Caco-2 (cell line): Measurements from ENCODE around the gene ATP7A. TPM values are rescaled to one million over a fixed set of nuclear protein-coding genes. Genes with fewer than 3 reads are reported as not detected.

Source experiments
- BruUV-seq: library from RNA; stranded (reverse); fragments of 400-500 nt; replicated peaks from 2 replicates; lab custom pipeline; 2021; lab: Mats Ljungman, UMichigan
- CTCF ChIA-PET: fragments of 300-600 bp; sonication (Branson Sonifier 250); formaldehyde crosslinking; loops from one replicate; lab custom pipeline; 2022; ENCODE audit warnings: antibody characterized with exemption; lab: Charles Lee
- POLR2A ChIA-PET: fragments of 300-600 bp; sonication (Branson Sonifier 250); formaldehyde crosslinking; loops from one replicate; lab custom pipeline; 2022; ENCODE audit warnings: antibody characterized with exemption; lab: Charles Lee
- DNase-seq, 2 experiments: peaks; one replicate each; pipeline versions ENCODE4 v3.0.0 to v3.0.0-alpha.2; 2020 to 2022
- H3K27me3 ChIP-seq: replicated peaks from 2 replicates; pipeline ENCODE4 v1.6.0; 2011; ENCODE audit warnings: low read length; ENCODE audit not compliant: control insufficient read depth, insufficient read depth
- H3K36me3 ChIP-seq: 2 replicates; pipeline ENCODE4 v1.5.1; 2011; ENCODE audit warnings: low read length; ENCODE audit not compliant: control insufficient read depth, insufficient read depth
- H3K4me1 ChIP-seq: fragments of 250-450 bp; sonication (Bioruptor Pico); 2 replicates; pipeline ENCODE4 v1.5.1; 2020; ENCODE audit warnings: mild to moderate bottlenecking
- H3K4me3 ChIP-seq: 2 replicates; pipeline ENCODE4 v1.5.1; 2011; ENCODE audit warnings: low read depth, mild to moderate bottlenecking, control low read depth, low read length
- H3K9me3 ChIP-seq: fragments of 250-450 bp; sonication (Bioruptor Pico); 2 replicates; pipeline ENCODE4 v1.5.1; 2020; ENCODE audit warnings: mild to moderate bottlenecking, moderate library complexity
- H3K27ac Mint-ChIP-seq: one replicate; pipeline ENCODE4 v1.8.0; 2022; ENCODE audit warnings: mixed read lengths; ENCODE audit not compliant: unreplicated experiment
- H3K27me3 Mint-ChIP-seq: one replicate; pipeline ENCODE4 v1.8.0; 2022; ENCODE audit warnings: mixed read lengths; ENCODE audit not compliant: insufficient read depth, unreplicated experiment
- H3K36me3 Mint-ChIP-seq: one replicate; pipeline ENCODE4 v1.8.0; 2022; ENCODE audit warnings: mild to moderate bottlenecking, mixed read lengths; ENCODE audit not compliant: insufficient read depth, unreplicated experiment
- H3K4me1 Mint-ChIP-seq: one replicate; pipeline ENCODE4 v1.8.0; 2022; ENCODE audit warnings: low read depth, mixed read lengths; ENCODE audit not compliant: unreplicated experiment
- H3K4me3 Mint-ChIP-seq: one replicate; pipeline ENCODE4 v1.8.0; 2022; ENCODE audit warnings: mild to moderate bottlenecking, moderate library complexity, mixed read lengths; ENCODE audit not compliant: unreplicated experiment
- H3K9me3 Mint-ChIP-seq: one replicate; pipeline ENCODE4 v1.8.0; 2022; ENCODE audit warnings: mixed read lengths; ENCODE audit not compliant: unreplicated experiment
- intact Hi-C: fragments of 100-400 bp; cut with micrococcal nuclease; formaldehyde crosslinking; loops from one replicate; pipeline ENCODE4 v1.10.0; 2022; ENCODE audit not compliant: unreplicated experiment
- total RNA-seq: library from RNA; stranded (reverse); gene quantifications from 2 replicates; pipeline ENCODE4 v1.2.3, GENCODE V29; 2022
- TF ChIP-seq, protein P1 (sequence below), 2 experiments: fragments of 200-600 bp in 1 of 2; IDR thresholded peaks; 1 replicate in 1 of 2; 2 replicates in 1 of 2; pipeline versions ENCODE4 v1.5.1 to v1.8.0; 2011 to 2022; ENCODE audit warnings: antibody characterized with exemption in 1 of 2, control low read depth in 1 of 2, inconsistent platforms in 1 of 2, low read depth in 1 of 2, low read length in 1 of 2, mild to moderate bottlenecking in 1 of 2, moderate library complexity in 1 of 2; ENCODE audit not compliant: insufficient read depth in 1 of 2, severe bottlenecking in 1 of 2, unreplicated experiment in 1 of 2

ATP7A gene
- total RNA-seq, 1 experiment from 2014 or later: 3.1 TPM

DNA sequence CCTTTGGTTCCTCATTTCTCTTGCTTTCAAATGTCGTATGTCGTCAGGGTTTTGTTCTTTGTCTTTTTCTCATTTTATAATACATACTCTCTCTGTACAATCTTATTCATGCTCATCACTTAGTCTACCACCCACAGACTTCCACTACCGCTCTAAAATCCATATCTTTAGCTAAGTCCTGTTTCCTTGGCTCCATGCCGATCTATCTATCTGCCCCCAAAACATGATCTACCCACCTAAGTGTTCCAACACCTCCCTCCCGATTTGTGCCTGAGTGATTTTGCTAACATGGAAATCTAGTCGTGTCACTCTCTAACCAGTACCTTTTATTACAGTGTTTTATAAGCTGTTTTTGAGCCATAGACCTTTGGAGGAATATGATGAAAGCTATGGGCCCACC lies 124.6 kb downstream of the ATP7A start:
- Mint-ChIP-seq H3K4me1 (peaks cover 7% of the 10 kb centered on the region), H3K9me3 (no peaks in the 10 kb centered on the region), H3K36me3 (no peaks in the 10 kb centered on the region), H3K4me3 (no peak overlapping the region), H3K27me3 (no peaks in the 10 kb centered on the region), H3K27ac (no peak overlapping the region)
- Histone ChIP-seq H3K9me3 (no peaks in the 10 kb centered on the region), H3K36me3 (no peaks in the 10 kb centered on the region), H3K27me3 (no peaks in the 10 kb centered on the region), H3K4me1 (no peaks in the 10 kb centered on the region), H3K4me3 (no peak overlapping the region)
- ChIA-PET POLR2A (no interaction called here), CTCF (no interaction called here)
- no TSS peak for BruUV-seq
- TF ChIP-seq, protein P1, sequence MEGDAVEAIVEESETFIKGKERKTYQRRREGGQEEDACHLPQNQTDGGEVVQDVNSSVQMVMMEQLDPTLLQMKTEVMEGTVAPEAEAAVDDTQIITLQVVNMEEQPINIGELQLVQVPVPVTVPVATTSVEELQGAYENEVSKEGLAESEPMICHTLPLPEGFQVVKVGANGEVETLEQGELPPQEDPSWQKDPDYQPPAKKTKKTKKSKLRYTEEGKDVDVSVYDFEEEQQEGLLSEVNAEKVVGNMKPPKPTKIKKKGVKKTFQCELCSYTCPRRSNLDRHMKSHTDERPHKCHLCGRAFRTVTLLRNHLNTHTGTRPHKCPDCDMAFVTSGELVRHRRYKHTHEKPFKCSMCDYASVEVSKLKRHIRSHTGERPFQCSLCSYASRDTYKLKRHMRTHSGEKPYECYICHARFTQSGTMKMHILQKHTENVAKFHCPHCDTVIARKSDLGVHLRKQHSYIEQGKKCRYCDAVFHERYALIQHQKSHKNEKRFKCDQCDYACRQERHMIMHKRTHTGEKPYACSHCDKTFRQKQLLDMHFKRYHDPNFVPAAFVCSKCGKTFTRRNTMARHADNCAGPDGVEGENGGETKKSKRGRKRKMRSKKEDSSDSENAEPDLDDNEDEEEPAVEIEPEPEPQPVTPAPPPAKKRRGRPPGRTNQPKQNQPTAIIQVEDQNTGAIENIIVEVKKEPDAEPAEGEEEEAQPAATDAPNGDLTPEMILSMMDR (IDR thresholded peaks at IDR 0.05; ENCODE audit: insufficient read depth in 1 of 2, low read depth in 1 of 2, low read length in 1 of 2, severe bottlenecking in 1 of 2, unreplicated experiment in 1 of 2): no peak
- no peak for DNase-seq
- intact Hi-C loops: no loop called here

- no peak overlapping the region for H3K27ac Mint-ChIP-seq
- TF ChIP-seq, protein P1 (IDR thresholded peaks at IDR 0.05; ENCODE audit: insufficient read depth in 1 of 2, low read depth in 1 of 2, low read length in 1 of 2, severe bottlenecking in 1 of 2, unreplicated experiment in 1 of 2): no peak
Observed at GRCh38 chrX:78037881-78038280, 127.4 kb downstream of the ATP7A start.

DNA sequence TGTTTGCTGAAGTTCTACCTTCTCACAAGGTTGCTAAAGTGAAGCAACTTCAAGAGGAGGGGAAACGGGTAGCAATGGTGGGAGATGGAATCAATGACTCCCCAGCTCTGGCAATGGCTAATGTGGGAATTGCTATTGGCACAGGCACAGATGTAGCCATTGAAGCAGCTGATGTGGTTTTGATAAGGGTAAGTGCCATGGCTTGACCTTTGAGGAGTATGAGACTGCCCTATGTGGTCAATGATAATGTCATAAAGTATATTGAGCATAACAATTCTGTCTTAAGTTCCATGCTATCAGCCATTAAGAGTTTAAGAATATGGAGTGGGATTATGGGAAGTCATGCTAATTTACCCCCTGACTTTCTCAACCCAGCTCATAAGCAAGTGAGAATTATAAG lies 132.1 kb downstream of the ATP7A start:
- BruUV-seq: no TSS peak
- ChIA-PET CTCF (no interaction called here), POLR2A (no interaction called here)
- no peaks in the 10 kb centered on the region for H3K27me3 Mint-ChIP-seq
- TF ChIP-seq, protein P1 (IDR thresholded peaks at IDR 0.05; ENCODE audit: insufficient read depth in 1 of 2, low read depth in 1 of 2, low read length in 1 of 2, severe bottlenecking in 1 of 2, unreplicated experiment in 1 of 2): no peak
- no peaks in the 10 kb centered on the region for H3K36me3 ChIP-seq
- no peak overlapping the region for H3K27ac Mint-ChIP-seq
- no peaks in the 10 kb centered on the region for H3K4me1 Mint-ChIP-seq
- no peak for DNase-seq
- no peaks in the 10 kb centered on the region for H3K36me3 Mint-ChIP-seq
- no peaks in the 10 kb centered on the region for H3K4me1 ChIP-seq
- H3K9me3 ChIP-seq: no peaks in the 10 kb centered on the region
- H3K9me3 Mint-ChIP-seq: no peaks in the 10 kb centered on the region
- no peaks in the 10 kb centered on the region for H3K27me3 ChIP-seq
- intact Hi-C loops: no loop called here
- no peak overlapping the region for H3K4me3 ChIP-seq
- H3K4me3 Mint-ChIP-seq: no peak overlapping the region

More at GRCh38 chrX:78037881-78038280, 127.4 kb downstream of the ATP7A start:
- Mint-ChIP-seq H3K4me3 (no peak overlapping the region), H3K36me3 (no peaks in the 10 kb centered on the region), H3K4me1 (peaks cover 7% of the 10 kb centered on the region), H3K27me3 (no peaks in the 10 kb centered on the region), H3K9me3 (no peaks in the 10 kb centered on the region)
- POLR2A ChIA-PET: no interaction called here
- intact Hi-C loops: no loop called here
- CTCF ChIA-PET: interaction anchor here (0.7 kb wide), 1 partner anchor 143 kb away, joined by 3 read pairs; the partner anchor contains the start of gene MAGT1
- Histone ChIP-seq H3K9me3 (no peaks in the 10 kb centered on the region), H3K4me3 (no peak overlapping the region), H3K4me1 (no peaks in the 10 kb centered on the region), H3K36me3 (no peaks in the 10 kb centered on the region), H3K27me3 (no peaks in the 10 kb centered on the region)
- BruUV-seq: no TSS peak
- DNase-seq: no peak
